OCI-LY7 (cell line): ENCODE results near the gene GJB4.

Experiments
- CTCF ChIP-seq: fragments of 200-600 bp; sonication (generic); conservative IDR thresholded peaks from 2 replicates; pipeline ENCODE4 v1.5.1; 2014; ENCODE audit warnings: mild to moderate bottlenecking, antibody characterized with exemption, low read length, moderate library complexity, mixed read lengths
- EZH2phosphoT487 ChIP-seq: fragments of 200-600 bp; sonication (generic); IDR thresholded peaks from 2 replicates; pipeline ENCODE4 v1.6.1; 2018; ENCODE audit warnings: low read depth, borderline replicate concordance, mild to moderate bottlenecking, mixed run types, antibody characterized with exemption, low read length, moderate library complexity, mixed read lengths

DNA sequence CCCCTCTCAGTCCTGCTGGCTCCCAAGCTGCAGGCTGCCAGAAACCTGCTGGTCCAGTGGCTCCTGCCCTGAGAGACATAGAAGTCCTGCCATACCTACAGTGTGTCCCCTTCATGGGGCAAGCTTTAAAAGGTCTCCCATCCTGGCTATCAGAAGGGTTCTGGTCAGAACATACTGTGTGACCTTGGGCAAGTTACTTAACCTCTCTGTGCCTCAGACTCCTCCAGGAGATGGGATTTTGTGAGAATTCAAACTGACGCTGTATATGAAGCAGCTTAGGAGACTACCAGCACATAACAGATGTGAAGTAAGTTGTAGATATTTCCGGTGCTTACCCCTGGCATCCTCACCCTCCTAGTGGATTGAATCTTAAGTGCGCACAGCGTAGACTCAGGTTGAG is 13.4 kb upstream of the GJB4 start:
- TF ChIP-seq CTCF (no peak), EZH2phosphoT487 (no peak)
